Activated CD4-positive, CD25-positive, alpha-beta regulatory T cell (primary cell): ENCODE measurements around the gene PDE5A.
"Not testable (repeated sequence)": the region's sequence is repeated elsewhere in the genome, so short reads cannot be mapped to it uniquely, and the experiment has no call there.

Experiments
- DNase-seq, 4 experiments: peaks; one replicate each; lab custom pipeline; 2025; lab: John Stamatoyannopoulos, UW

The PDE5A gene

GRCh38 chr4:119646347-119647071 is 17.9 kb upstream of the PDE5A start:
- no peak for DNase-seq

- DNase-seq: no peak
These were observed 14.9 kb upstream of the PDE5A start for GRCh38 chr4:119643306-119644042.

GRCh38 chr4:119641765-119642164 is 13.2 kb upstream of the PDE5A start:
- DNase-seq: no peak

- no peak for DNase-seq
These were observed 9.8 kb upstream of the PDE5A start for GRCh38 chr4:119638359-119638758.

GRCh38 chr4:119636851-119637250 is 8.2 kb upstream of the PDE5A start:
- DNase-seq: not testable (repeated sequence)

GRCh38 chr4:119632216-119632615 is 3.6 kb upstream of the PDE5A start:
- DNase-seq: no peak

GRCh38 chr4:119629142-119629471 is 503 bp upstream of the PDE5A start:
- no peak for DNase-seq

- DNase-seq: peak; percentile 8 to 26 (median 13)
These were observed 1.0 kb downstream of the PDE5A start for GRCh38 chr4:119627267-119628255.

GRCh38 chr4:119626943-119627266 is 1.7 kb downstream of the PDE5A start:
- DNase-seq: no peak

- no peak for DNase-seq
These were observed 2.2 kb downstream of the PDE5A start for GRCh38 chr4:119626420-119626819.

GRCh38 chr4:119625761-119626160 is 2.8 kb downstream of the PDE5A start:
- no peak for DNase-seq

GRCh38 chr4:119624356-119624755 is 4.2 kb downstream of the PDE5A start:
- no peak for DNase-seq

GRCh38 chr4:119623025-119623424 is 5.6 kb downstream of the PDE5A start:
- no peak for DNase-seq

GRCh38 chr4:119615068-119615719 is 13.4 kb downstream of the PDE5A start:
- DNase-seq: no peak

GRCh38 chr4:119604266-119604665 is 24.3 kb downstream of the PDE5A start:
- no peak for DNase-seq

GRCh38 chr4:119602366-119602765 is 26.2 kb downstream of the PDE5A start:
- no peak for DNase-seq

GRCh38 chr4:119598521-119598920 is 30.1 kb downstream of the PDE5A start:
- DNase-seq: no peak

- DNase-seq: no peak
These were observed 31.2 kb downstream of the PDE5A start for GRCh38 chr4:119597377-119597776.

- no peak for DNase-seq
These were observed 34.9 kb downstream of the PDE5A start for GRCh38 chr4:119593698-119594097.

GRCh38 chr4:119592830-119593229 is 35.8 kb downstream of the PDE5A start:
- DNase-seq: no peak

GRCh38 chr4:119589165-119589564 is 39.4 kb downstream of the PDE5A start:
- DNase-seq: no peak

GRCh38 chr4:119587796-119588195 is 40.8 kb downstream of the PDE5A start:
- no peak for DNase-seq
